OCI-M2 (cell line): ENCODE data around the gene NPHS1.
"Not testable (repeated sequence)": the region's sequence is repeated elsewhere in the genome, so short reads cannot be mapped to it uniquely, and the experiment has no call there.

ENCODE experiments used
- DNase-seq: peaks from one replicate; lab custom pipeline; 2025; ENCODE audit not compliant: unreplicated experiment; lab: John Stamatoyannopoulos, UW

NPHS1 gene, protein sequence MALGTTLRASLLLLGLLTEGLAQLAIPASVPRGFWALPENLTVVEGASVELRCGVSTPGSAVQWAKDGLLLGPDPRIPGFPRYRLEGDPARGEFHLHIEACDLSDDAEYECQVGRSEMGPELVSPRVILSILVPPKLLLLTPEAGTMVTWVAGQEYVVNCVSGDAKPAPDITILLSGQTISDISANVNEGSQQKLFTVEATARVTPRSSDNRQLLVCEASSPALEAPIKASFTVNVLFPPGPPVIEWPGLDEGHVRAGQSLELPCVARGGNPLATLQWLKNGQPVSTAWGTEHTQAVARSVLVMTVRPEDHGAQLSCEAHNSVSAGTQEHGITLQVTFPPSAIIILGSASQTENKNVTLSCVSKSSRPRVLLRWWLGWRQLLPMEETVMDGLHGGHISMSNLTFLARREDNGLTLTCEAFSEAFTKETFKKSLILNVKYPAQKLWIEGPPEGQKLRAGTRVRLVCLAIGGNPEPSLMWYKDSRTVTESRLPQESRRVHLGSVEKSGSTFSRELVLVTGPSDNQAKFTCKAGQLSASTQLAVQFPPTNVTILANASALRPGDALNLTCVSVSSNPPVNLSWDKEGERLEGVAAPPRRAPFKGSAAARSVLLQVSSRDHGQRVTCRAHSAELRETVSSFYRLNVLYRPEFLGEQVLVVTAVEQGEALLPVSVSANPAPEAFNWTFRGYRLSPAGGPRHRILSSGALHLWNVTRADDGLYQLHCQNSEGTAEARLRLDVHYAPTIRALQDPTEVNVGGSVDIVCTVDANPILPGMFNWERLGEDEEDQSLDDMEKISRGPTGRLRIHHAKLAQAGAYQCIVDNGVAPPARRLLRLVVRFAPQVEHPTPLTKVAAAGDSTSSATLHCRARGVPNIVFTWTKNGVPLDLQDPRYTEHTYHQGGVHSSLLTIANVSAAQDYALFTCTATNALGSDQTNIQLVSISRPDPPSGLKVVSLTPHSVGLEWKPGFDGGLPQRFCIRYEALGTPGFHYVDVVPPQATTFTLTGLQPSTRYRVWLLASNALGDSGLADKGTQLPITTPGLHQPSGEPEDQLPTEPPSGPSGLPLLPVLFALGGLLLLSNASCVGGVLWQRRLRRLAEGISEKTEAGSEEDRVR (N-terminal part only)

DNA sequence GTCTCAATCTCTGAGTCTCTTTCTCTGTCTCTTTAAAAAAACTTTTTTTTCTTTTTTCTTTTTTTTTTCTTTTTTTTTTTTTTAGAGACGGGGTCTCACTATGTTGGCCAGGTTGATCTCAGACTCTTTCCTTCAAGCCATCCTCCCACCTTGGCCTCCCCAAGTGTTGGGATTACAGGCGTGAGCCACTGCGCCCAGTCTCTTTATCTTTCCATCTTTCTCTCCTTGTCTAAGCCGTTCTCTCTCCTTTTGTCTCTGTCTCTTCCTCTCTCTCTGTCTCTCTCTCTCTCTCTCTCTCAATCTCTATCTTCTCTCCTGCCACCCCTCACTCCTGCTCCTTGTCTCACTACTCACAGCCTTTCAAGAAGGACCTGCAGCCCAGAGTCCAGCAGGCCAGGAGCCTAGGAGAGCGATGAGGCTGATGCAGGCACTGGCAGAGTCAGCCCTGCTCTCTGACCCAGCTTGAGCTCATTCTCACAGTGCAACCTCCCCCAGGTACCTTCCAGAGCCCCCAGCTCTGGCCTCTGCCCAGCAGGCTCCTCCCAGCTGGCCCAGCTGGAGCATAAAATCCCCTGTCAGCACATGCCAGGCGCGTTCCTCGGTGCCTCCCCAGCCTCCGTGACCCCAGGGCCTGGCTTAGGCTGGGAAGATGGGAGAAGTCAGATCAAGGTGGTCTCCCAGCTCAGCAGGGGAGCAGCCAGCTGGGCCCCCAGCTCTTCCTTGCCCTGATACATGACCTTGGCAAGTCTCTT is at the start of gene NPHS1:
Gene NPHS1 (minus strand): TSS at position 476 of the 752 bp plus-strand sequence. CDS start 667 bp downstream, outside the sequence.
- DNase-seq = no peak

DNA sequence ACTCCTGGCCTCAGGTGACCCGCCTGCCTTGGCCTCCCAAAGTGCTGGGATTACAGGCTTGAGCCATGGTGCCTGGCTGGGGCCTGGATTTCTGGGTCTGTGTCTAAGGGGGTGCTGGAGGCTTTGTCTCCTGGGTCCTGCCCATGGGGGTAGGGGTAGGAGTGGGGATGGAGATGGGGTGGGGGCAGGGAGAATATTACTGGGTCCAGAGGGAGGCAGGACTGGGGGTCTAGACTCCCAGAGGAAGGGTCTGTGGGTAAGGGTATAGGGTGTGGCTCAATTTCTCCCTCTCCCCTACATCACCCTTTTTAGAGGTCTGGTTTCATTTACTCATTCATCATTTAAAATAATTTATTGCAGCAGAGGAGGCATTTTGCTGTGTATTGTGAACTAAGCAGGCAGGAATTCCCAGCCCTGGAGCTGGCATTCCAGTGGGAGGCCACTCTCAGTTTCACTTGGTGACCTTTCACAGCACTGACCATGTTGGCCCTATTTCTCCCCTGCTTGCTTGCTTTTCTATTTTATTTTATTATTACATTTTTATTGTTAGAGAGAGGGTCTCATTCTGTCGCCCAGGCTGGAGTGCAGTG is 48.8 kb upstream of the NPHS1 start:
- DNase-seq = no peak

DNA sequence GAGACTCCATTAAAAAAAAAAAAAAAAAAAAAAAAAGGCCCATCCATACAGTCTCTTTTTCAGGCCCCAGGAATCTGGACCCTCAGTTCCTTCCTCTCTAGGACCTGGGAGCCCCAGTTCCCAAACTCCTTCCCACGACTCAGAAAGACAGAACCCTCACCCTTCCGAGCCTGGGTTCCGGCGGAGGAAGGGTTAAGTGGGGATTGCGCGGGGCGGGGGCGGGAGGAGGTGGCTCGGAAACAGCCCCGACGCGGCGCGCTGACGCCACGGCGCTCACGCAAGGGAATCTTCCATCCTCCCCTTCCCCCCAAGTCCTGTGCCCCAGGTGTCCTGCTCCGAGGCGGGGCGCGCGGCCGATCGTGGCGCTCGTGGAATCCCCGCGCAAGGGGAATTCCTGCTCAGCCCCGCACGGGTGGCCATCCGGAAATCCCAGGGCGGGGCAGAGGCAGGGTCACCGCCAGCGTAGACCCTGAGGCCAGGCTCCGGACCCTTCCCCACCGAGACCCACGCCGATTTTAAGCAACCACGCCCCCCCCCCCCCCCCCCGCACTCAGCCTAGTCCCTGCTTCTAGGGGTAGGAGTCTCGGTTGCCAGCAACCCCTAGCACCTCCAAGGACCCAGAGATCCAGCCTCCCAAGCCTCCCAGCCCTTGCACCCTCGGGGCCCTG is 47.4 kb upstream of the NPHS1 start:
- peak; percentile 71 for DNase-seq

DNA sequence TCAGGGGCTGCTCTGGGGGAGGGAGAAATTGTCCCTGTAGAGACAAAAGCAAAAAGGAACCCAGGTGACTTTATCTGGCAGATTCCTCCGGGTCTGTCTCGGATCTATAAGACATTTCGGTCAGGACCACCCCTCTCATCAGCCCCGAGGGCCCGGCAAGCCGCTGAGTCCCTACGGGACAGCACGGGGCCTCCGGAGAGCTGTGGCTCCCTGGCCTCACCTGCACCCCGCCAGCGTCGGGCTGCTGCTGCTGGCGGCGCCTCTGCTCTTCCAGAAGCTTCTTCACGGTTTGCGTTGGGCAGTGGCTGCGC is 46.1 kb upstream of the NPHS1 start:
- no peak for DNase-seq

GRCh38 chr19:35897706-35898451 is 45.6 kb upstream of the NPHS1 start:
- no peak for DNase-seq

- no peak for DNase-seq
These were observed 44.3 kb upstream of the NPHS1 start for GRCh38 chr19:35896643-35897040.

DNA sequence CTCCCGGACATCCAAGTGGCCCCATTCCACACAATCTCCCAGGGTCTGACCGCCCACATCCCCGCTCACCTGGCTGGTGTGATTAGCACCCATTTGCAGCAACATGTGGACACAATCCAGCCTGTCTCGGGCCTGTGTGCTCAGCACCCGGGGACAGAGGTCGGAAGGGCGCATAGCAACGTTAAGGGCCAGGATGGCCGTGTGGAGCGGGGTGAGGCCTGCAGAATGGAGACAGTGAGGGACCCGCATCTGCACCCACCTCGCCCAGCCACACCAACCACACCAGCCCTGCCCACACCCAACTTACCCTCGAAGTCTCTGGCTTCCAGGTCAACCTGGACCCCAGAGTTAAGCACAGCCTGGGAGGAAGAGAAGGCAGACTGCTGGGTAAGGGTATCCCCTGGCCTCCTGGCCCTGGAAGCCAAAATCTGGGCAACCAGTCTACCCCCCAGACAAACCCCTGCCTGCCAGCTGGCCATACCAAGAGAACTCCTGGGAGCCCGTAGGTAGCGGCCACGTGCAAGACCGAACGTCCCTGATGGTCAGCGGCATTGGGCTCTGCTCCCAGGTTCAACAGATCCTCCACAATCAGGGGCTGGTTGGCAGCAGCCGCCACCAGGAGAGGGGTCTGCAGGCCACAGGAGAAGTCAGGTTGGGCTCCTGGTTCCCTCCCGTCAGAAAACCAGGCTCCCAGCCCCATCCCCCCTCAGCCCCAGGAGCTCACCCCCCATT is 43.8 kb upstream of the NPHS1 start:
- DNase-seq = no peak

DNA sequence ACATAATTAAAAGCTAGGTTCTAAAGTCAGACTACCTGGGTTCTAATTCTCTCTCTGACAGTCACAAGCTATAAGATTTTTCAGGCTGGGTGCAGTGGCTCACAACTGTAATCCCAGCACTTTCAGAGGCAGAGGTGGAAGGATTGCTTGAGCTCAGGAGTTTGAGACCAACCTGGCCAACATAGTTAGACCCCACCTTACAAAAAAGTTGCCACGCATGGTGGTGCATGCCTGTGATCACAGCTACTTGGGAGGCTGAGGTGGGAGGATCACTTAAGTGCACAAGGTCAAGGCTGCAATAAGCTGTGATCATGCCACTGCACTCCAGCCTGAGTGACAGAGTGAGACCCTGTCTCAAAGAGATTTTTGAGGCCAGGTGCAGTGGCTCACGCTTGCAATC is 42.0 kb upstream of the NPHS1 start:
- DNase-seq = no peak

DNA sequence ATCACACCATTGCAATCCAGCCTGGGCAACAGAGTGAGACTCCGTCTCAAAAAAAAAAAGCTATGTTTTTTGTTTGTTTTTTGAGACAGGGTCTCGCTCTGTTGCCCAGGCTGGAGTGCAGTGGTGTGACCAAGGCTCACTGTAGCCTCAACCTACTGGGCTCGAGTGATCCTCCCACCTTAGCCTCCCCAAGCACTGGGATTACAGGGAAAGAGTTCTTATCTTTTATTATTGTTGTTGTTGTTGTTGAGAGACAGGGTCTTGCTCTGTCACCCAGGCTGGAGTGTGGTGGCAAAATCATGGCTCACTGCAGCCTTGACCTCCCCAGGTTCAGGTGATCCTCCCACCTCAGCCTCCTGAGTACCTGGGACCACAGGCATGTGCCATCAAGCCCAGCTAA is 39.5 kb upstream of the NPHS1 start:
- DNase-seq = not testable (repeated sequence)

GRCh38 chr19:35890113-35890650 is 37.9 kb upstream of the NPHS1 start:
- DNase-seq = no peak

DNA sequence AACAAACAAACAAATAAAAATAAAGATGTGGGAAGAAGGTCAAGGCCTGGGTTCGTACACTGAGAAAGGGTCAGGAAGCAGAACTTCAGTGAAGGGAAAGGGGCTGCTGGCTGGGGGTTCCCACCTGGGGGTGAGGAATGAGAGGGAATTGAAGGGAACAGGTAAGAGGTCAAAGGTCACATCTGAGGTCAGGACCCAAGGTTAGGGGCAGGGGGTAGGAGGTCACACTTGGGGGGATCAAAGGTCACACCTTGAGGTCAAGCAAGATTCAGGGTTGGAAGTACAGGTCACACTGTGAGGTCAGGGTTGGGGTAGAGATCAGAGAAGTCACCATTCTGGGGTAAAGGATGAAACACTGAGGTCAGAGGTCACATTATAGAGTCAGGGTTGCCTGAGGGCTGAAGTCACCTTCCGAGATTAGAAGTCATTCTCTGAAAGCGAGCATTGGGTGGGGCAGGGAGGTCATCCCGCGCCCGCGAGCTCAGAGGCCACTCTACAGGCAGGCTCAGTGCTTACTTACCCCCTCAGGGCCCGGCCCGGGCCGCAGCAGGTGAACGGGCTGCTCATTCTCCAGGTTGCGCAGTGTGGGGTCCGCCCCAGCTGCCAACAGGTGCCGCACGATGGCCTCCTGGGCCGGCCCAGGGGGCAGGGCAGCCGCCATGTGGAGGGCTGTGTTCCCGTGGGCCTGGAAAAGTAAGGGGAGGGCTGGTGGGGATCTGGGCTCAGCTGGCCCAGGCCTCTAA is 37.2 kb upstream of the NPHS1 start:
- DNase-seq = no peak

- DNase-seq = no peak
These were observed 36.1 kb upstream of the NPHS1 start for GRCh38 chr19:35888398-35888797.

DNA sequence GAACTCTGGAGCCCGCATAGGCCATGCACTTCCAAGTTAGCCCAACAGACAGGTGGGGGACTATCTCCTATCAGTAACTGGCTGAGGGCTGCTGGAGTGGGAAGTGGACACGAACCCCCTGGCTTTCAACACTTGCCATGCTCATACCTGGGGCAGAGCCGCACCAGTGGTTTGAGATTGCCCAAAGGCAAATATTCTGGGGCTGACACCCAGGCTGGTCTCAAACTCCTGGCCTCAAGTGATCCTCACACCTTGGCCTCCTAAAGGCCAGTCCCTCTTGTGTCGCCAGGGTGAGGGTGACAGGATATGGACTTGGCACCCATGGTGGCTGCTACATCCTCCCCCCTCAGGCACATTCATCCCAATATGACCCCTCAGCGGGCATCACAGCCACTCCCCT is 34.9 kb upstream of the NPHS1 start:
- no peak for DNase-seq

- DNase-seq = no peak
These were observed 33.6 kb upstream of the NPHS1 start for GRCh38 chr19:35885904-35886303.

- DNase-seq = no peak
These were observed 33.0 kb upstream of the NPHS1 start for GRCh38 chr19:35885225-35885738.

DNA sequence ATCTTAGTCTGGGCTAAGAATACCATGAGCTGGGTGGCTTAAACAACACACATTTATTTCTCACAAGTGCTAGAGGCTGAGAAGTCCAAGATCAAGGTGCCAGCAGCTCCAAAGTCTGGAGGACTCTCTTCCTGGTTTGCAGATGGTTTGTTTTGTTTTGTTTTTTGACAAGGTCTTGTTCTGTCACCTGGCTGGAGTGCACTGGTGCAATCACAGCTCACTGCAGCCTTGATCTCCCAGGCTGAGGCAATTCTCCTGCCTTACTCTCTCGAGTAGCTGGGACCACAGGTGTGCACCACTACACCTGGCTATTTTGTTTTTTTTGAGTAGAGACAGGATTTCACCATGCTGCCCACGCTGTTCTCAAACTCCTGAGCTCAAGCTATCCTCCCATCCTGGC is 31.6 kb upstream of the NPHS1 start:
- DNase-seq = no peak

GRCh38 chr19:35882114-35882832 is 30.0 kb upstream of the NPHS1 start:
- DNase-seq = peak; percentile 87
